Measurements from ENCODE around the gene PCYT2.

- no peak for TF ChIP-seq SP1 (IDR thresholded peaks at IDR 0.05; ENCODE audit: low read depth)
- TF ChIP-seq MAX (IDR thresholded peaks at IDR 0.05), result no peak
- TF ChIP-seq CTCF (IDR thresholded peaks at IDR 0.05 in 2 of 3, conservative IDR thresholded peaks at IDR 0.05 in 1 of 3; ENCODE audit: borderline replicate concordance in 1 of 3, insufficient read depth in 1 of 3, low read depth in 2 of 3, low read length in 2 of 3), result no peak
- no peak for TF ChIP-seq YY1 (IDR thresholded peaks at IDR 0.05; ENCODE audit: extremely low read depth, insufficient replicate concordance, low read depth, low read length)
- no peak for TF ChIP-seq POLR2AphosphoS5 (IDR thresholded peaks at IDR 0.05; ENCODE audit: low read depth, low read length)
These were observed 10.9 kb upstream of the PCYT2 start for GRCh38 chr17:81921996-81922565.
